ENCODE measurements around the gene SPAG6.

DNA sequence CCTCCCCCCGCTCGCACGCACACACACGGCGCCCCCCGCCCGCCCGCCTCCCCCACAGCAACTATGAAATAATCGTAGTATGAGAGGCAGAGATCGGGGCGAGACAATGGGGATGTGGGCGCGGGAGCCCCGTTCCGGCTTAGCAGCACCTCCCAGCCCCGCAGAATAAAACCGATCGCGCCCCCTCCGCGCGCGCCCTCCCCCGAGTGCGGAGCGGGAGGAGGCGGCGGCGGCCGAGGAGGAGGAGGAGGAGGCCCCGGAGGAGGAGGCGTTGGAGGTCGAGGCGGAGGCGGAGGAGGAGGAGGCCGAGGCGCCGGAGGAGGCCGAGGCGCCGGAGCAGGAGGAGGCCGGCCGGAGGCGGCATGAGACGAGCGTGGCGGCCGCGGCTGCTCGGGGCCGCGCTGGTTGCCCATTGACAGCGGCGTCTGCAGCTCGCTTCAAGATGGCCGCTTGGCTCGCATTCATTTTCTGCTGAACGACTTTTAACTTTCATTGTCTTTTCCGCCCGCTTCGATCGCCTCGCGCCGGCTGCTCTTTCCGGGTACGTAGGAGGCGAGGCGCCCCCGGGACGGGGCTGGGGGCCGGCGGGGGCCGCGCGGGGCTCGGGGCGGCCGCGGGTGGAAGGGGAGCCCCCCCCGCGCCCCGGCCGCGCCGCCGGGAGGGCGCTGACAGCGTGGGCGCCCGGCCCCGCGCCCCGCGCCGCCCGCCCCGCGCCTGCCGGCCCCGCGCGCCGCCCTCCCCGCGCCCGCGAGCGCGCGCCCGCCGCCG is 24.0 kb upstream of the SPAG6 start:
- TF ChIP-seq, protein P1, sequence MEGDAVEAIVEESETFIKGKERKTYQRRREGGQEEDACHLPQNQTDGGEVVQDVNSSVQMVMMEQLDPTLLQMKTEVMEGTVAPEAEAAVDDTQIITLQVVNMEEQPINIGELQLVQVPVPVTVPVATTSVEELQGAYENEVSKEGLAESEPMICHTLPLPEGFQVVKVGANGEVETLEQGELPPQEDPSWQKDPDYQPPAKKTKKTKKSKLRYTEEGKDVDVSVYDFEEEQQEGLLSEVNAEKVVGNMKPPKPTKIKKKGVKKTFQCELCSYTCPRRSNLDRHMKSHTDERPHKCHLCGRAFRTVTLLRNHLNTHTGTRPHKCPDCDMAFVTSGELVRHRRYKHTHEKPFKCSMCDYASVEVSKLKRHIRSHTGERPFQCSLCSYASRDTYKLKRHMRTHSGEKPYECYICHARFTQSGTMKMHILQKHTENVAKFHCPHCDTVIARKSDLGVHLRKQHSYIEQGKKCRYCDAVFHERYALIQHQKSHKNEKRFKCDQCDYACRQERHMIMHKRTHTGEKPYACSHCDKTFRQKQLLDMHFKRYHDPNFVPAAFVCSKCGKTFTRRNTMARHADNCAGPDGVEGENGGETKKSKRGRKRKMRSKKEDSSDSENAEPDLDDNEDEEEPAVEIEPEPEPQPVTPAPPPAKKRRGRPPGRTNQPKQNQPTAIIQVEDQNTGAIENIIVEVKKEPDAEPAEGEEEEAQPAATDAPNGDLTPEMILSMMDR (IDR thresholded peaks at IDR 0.05; ENCODE audit: insufficient read depth, low read length, poor library complexity, severe bottlenecking), result no peak
- TF ChIP-seq EZH2phosphoT487 (conservative IDR thresholded peaks at IDR 0.05; ENCODE audit: low read length), result no peak

Data from SU-DHL-6 (cell line).